Measurements from ENCODE around the gene MICU1. TPM values are rescaled to one million over a fixed set of nuclear protein-coding genes. Genes with fewer than 3 reads are reported as not detected.

The MICU1 gene
- total RNA-seq, 2 experiments from 2014 or later = 9.4 to 12.1 TPM

GRCh38 chr10:72356115-72356514 lies 269.8 kb downstream of the MICU1 start:
- peak overlapping the region; percentile 76 for H3K4me3 Mint-ChIP-seq
- Histone ChIP-seq H3K9me3 (ENCODE audit: control insufficient read depth in 1 of 2, insufficient read depth in 1 of 2, low read length in 2 of 2) (no peaks in the 10 kb centered on the region), H3K4me1 (ENCODE audit: insufficient read depth, low read length) (peaks cover 23% of the 10 kb centered on the region), H3K4me3 (ENCODE audit: low read length) (no peak overlapping the region), H3K36me3 (ENCODE audit: insufficient read depth, low read length) (peaks cover 12% of the 10 kb centered on the region), H3K27me3 (ENCODE audit: control insufficient read depth in 1 of 2, insufficient read depth in 2 of 2, low read length in 2 of 2) (no peaks in the 10 kb centered on the region), H3K27ac (ENCODE audit: low read depth in 1 of 2, low read length in 2 of 2) (no peak overlapping the region)
- no peaks in the 10 kb centered on the region for H3K27me3 Mint-ChIP-seq
- intact Hi-C loops (cut with DNase I, micrococcal nuclease) = loop anchor here in 1 of 2 experiments (2.0 to 10.0 kb wide), 3 partner anchors 891 to 1139 kb away; partner anchors contain the start of genes DNAJC9 and PPP3CB
- no peak for ATAC-seq (ENCODE audit: poor library complexity)
- CTCF ChIA-PET = no interaction called here
- H3K27ac Mint-ChIP-seq = peak overlapping the region; percentile 92
- peaks cover 42% of the 10 kb centered on the region for H3K4me1 Mint-ChIP-seq (ENCODE audit: low read depth)
- peaks cover 30% of the 10 kb centered on the region for H3K36me3 Mint-ChIP-seq (ENCODE audit: low read depth)
- POLR2A ChIA-PET = no interaction called here
- H3K9me3 Mint-ChIP-seq = no peaks in the 10 kb centered on the region
- DNase-seq = no peak
- TF ChIP-seq, protein P1, sequence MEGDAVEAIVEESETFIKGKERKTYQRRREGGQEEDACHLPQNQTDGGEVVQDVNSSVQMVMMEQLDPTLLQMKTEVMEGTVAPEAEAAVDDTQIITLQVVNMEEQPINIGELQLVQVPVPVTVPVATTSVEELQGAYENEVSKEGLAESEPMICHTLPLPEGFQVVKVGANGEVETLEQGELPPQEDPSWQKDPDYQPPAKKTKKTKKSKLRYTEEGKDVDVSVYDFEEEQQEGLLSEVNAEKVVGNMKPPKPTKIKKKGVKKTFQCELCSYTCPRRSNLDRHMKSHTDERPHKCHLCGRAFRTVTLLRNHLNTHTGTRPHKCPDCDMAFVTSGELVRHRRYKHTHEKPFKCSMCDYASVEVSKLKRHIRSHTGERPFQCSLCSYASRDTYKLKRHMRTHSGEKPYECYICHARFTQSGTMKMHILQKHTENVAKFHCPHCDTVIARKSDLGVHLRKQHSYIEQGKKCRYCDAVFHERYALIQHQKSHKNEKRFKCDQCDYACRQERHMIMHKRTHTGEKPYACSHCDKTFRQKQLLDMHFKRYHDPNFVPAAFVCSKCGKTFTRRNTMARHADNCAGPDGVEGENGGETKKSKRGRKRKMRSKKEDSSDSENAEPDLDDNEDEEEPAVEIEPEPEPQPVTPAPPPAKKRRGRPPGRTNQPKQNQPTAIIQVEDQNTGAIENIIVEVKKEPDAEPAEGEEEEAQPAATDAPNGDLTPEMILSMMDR (IDR thresholded peaks at IDR 0.05) = no peak

DNA sequence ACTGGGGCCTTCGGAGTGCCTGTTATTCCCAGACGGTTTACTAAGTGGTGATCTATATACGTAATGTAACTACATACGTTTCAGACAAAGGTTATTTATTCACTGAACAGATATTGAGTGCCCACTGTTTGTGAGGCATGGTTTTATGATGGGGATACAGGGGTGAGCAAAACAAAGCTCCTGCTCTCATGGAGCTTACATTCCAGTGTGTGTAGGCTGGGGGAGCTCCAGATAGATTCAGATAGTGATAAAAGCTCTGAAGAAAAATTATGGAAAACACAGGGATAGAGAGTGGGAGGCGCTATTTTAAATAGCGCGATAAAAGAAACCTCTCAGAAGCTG lies 270.7 kb downstream of the MICU1 start:
- Mint-ChIP-seq H3K4me3 (peak overlapping the region; percentile 99), H3K27ac (peak overlapping the region; percentile 92), H3K36me3 (ENCODE audit: low read depth) (peaks cover 38% of the 10 kb centered on the region), H3K4me1 (ENCODE audit: low read depth) (peaks cover 44% of the 10 kb centered on the region), H3K27me3 (no peaks in the 10 kb centered on the region), H3K9me3 (no peaks in the 10 kb centered on the region)
- Histone ChIP-seq H3K27me3 (ENCODE audit: control insufficient read depth in 1 of 2, insufficient read depth in 2 of 2, low read length in 2 of 2) (no peaks in the 10 kb centered on the region), H3K4me1 (ENCODE audit: insufficient read depth, low read length) (peaks cover 28% of the 10 kb centered on the region), H3K27ac (ENCODE audit: low read depth in 1 of 2, low read length in 2 of 2) (peak overlapping the region; percentile 14 to 95), H3K9me3 (ENCODE audit: control insufficient read depth in 1 of 2, insufficient read depth in 1 of 2, low read length in 2 of 2) (no peaks in the 10 kb centered on the region), H3K4me3 (ENCODE audit: low read length) (peak overlapping the region; percentile 95), H3K36me3 (ENCODE audit: insufficient read depth, low read length) (peaks cover 21% of the 10 kb centered on the region)
- ATAC-seq (ENCODE audit: poor library complexity) (peak; percentile 13), DNase-seq (no peak)
- ChIA-PET POLR2A (interaction anchor here (0.6 to 1.8 kb wide), 7 partner anchors 9 to 741 kb away, joined by 3 to 8 read pairs (median 5); partner anchors contain the start of gene MCU), CTCF (interaction anchor here (0.8 to 1.6 kb wide), 4 partner anchors 10 to 741 kb away, joined by 3 to 5 read pairs (median 3); partner anchors contain the start of gene P4HA1)
- intact Hi-C loops (cut with DNase I, micrococcal nuclease) = loop anchor here in 1 of 2 experiments (2.0 to 10.0 kb wide), 3 partner anchors 814 to 1140 kb away; partner anchors contain the start of genes ECD, FAM149B1 and PPP3CB
- TF ChIP-seq, protein P1 (IDR thresholded peaks at IDR 0.05) = no peak

- H3K27me3 ChIP-seq (ENCODE audit: control insufficient read depth in 1 of 2, insufficient read depth in 2 of 2, low read length in 2 of 2) = no peaks in the 10 kb centered on the region
- H3K4me3 ChIP-seq (ENCODE audit: low read length) = peak within 1 kb of the TSS; percentile 95
- ChIA-PET POLR2A (interaction anchor here (0.6 to 1.8 kb wide), 10 partner anchors 10 to 741 kb away, joined by 3 to 8 read pairs (median 4); partner anchors contain the start of gene MCU), CTCF (interaction anchor here (0.8 to 1.6 kb wide), 4 partner anchors 10 to 742 kb away, joined by 3 to 5 read pairs (median 3); partner anchors contain the start of gene P4HA1)
- Mint-ChIP-seq H3K27ac (peak within 1 kb of the TSS; percentile 92), H3K4me1 (ENCODE audit: low read depth) (peaks cover 47% of the 10 kb centered on the region), H3K36me3 (ENCODE audit: low read depth) (peaks cover 43% of the 10 kb centered on the region), H3K9me3 (no peaks in the 10 kb centered on the region), H3K4me3 (peak within 1 kb of the TSS; percentile 99), H3K27me3 (no peaks in the 10 kb centered on the region)
- H3K36me3 ChIP-seq (ENCODE audit: insufficient read depth, low read length) = peaks cover 27% of the 10 kb centered on the region
- ATAC-seq (ENCODE audit: poor library complexity) (peak; percentile 86), DNase-seq (peak; percentile 78 to 96 (median 88))
- intact Hi-C loops (cut with DNase I, micrococcal nuclease) = loop anchor here in 1 of 2 experiments (2.0 to 10.0 kb wide), 3 partner anchors 814 to 1140 kb away; partner anchors contain the start of genes ECD, FAM149B1 and PPP3CB
- peaks cover 28% of the 10 kb centered on the region for H3K4me1 ChIP-seq (ENCODE audit: insufficient read depth, low read length)
- TF ChIP-seq, protein P1 (IDR thresholded peaks at IDR 0.05) = no peak
- H3K27ac ChIP-seq (ENCODE audit: low read depth in 1 of 2, low read length in 2 of 2) = peak within 1 kb of the TSS; percentile 95 to 97
- no peaks in the 10 kb centered on the region for H3K9me3 ChIP-seq (ENCODE audit: control insufficient read depth in 1 of 2, insufficient read depth in 1 of 2, low read length in 2 of 2)
Observed at GRCh38 chr10:72354356-72355213, 271.3 kb downstream of the MICU1 start, which contains the start of gene DNAJB12. Gene DNAJB12, minus strand, starts transcription at chr10:72354919. Its CDS starts 22 bp downstream, at chr10:72354897.
